Tibial artery (tissue), 4 donors: ENCODE data around the gene UFC1.

Source experiments
- DNase-seq, 2 donors: peaks; one replicate each; pipeline ENCODE4 v3.0.0-alpha.2; 2019
- H3K27ac ChIP-seq, 2 donors: fragments of 200-600 bp; sonication (generic) in 1 of 2; 1 replicate in 1 of 2; 2 replicates in 1 of 2; pipeline ENCODE4 v1.5.1; 2018 to 2019; ENCODE audit warnings: mild to moderate bottlenecking in 1 of 2
- H3K27me3 ChIP-seq, 2 donors: fragments of 200-600 bp; sonication (generic) in 1 of 2; one replicate each; pipeline versions ENCODE4 v1.5.1 to v1.6.0; 2016 to 2019
- H3K36me3 ChIP-seq, 3 donors: fragments of 200-600 bp; sonication (generic) in 2 of 3; one replicate each; pipeline ENCODE4 v1.5.1; 2016 to 2019; ENCODE audit warnings: mild to moderate bottlenecking in 2 of 3
- H3K4me1 ChIP-seq, 4 donors: fragments of 200-600 bp; sonication (generic) in 2 of 4; 1 replicate in 3 of 4; 2 replicates in 1 of 4; pipeline ENCODE4 v1.5.1; 2016 to 2019
- H3K4me3 ChIP-seq, 2 donors: fragments of 200-600 bp; sonication (generic) in 1 of 2; 1 replicate in 1 of 2; 2 replicates in 1 of 2; pipeline ENCODE4 v1.5.1; 2018 to 2019; ENCODE audit warnings: mild to moderate bottlenecking in 2 of 2
- H3K9me3 ChIP-seq, 3 donors: fragments of 200-600 bp; sonication (generic) in 1 of 3; one replicate each; pipeline ENCODE4 v1.5.1; 2016 to 2019
- intact Hi-C: fragments of 100-400 bp; cut with DNase I; formaldehyde crosslinking; loops from one replicate; pipeline ENCODE4 v1.15.0; 2023; ENCODE audit warnings: low total_unique reads
- TF ChIP-seq, protein P1 (sequence below), 2 experiments: fragments of 200-600 bp in 1 of 2; fragments of 450-650 bp in 1 of 2; IDR thresholded peaks; one replicate each; pipeline ENCODE4 v1.5.1; 2017 to 2019; ENCODE audit warnings: antibody characterized with exemption in 2 of 2, mild to moderate bottlenecking in 1 of 2, moderate library complexity in 1 of 2

Gene UFC1

DNA sequence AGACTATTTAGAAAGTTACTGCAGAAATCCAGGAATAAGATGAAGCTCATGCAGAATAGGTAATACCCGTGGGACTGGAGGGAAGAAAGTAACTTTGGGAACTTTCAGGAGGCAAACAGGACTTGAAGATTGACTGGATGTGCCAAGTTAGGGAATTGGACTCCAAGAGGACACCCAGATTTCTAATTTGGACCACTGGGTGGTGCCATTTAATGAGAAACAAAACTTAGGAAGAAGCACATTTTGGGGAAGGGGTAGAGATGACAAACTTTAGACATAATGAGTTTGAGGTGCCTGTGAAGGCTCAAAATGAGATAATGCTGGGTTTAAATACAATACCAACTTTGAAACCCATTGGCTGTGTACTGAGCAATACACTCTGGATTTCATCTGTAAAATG lies 26.9 kb downstream of the UFC1 start:
- Histone ChIP-seq H3K27me3 (no peaks in the 10 kb centered on the region), H3K9me3 (no peaks in the 10 kb centered on the region), H3K36me3 (peaks cover 0 to 5% (median 0%) of the 10 kb centered on the region in 3 donors), H3K27ac (no peak overlapping the region), H3K4me1 (peaks cover 0 to 30% (median 14%) of the 10 kb centered on the region in 4 donors), H3K4me3 (no peak overlapping the region)
- no peak for DNase-seq
- intact Hi-C loops, result no loop called here
- TF ChIP-seq, protein P1, sequence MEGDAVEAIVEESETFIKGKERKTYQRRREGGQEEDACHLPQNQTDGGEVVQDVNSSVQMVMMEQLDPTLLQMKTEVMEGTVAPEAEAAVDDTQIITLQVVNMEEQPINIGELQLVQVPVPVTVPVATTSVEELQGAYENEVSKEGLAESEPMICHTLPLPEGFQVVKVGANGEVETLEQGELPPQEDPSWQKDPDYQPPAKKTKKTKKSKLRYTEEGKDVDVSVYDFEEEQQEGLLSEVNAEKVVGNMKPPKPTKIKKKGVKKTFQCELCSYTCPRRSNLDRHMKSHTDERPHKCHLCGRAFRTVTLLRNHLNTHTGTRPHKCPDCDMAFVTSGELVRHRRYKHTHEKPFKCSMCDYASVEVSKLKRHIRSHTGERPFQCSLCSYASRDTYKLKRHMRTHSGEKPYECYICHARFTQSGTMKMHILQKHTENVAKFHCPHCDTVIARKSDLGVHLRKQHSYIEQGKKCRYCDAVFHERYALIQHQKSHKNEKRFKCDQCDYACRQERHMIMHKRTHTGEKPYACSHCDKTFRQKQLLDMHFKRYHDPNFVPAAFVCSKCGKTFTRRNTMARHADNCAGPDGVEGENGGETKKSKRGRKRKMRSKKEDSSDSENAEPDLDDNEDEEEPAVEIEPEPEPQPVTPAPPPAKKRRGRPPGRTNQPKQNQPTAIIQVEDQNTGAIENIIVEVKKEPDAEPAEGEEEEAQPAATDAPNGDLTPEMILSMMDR (IDR thresholded peaks at IDR 0.05), result peak in 1 of 2 experiments; percentile 4

DNA sequence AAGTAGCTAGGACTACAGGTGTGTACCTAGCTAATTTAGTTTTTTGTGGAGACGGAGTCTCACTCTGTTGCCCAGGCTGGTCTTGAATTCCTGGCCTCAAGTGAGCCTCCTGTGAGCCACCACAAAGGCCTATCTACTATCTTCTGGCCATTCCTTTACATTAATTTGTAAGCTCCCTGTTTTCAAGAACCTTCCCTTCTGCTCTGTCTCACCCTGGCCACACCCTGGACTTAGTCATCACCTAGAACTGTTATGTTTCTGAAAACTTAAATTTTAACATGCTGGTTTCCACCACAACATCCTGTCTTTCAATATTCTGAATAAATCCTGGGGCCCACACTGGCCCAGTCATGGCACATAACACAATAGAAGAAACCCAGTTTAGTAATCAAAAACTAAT lies 28.4 kb downstream of the UFC1 start:
- Histone ChIP-seq H3K9me3 (no peaks in the 10 kb centered on the region), H3K27me3 (no peaks in the 10 kb centered on the region), H3K27ac (no peak overlapping the region), H3K36me3 (no peaks in the 10 kb centered on the region), H3K4me3 (no peak overlapping the region), H3K4me1 (peaks cover 0 to 19% (median 6%) of the 10 kb centered on the region in 4 donors)
- intact Hi-C loops, result no loop called here
- DNase-seq, result peak in 1 of 2 donors; percentile 24
- TF ChIP-seq, protein P1 (IDR thresholded peaks at IDR 0.05), result no peak

DNA sequence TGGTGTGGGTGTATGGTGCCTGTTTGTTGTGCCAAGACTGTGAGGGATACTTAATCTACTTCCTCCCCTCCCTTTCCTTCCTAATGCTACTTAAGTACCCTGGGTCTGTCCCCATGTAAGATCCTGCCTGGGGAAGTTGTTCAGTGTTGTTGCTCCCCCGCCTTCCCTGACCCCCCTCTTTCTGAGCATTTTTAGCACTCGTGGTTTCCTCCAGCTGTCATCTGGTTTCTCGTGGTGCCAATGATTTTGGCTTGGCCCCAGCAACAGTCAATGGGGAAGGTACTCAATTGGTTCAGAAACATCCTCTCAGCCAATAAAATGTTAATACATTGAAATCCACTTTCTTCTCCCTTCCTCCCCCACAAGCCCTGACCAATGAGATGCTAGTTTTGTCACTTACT lies 31.5 kb downstream of the UFC1 start:
- H3K4me1 ChIP-seq, result peaks cover 0 to 13% (median 6%) of the 10 kb centered on the region in 4 donors
- H3K9me3 ChIP-seq, result no peaks in the 10 kb centered on the region
- DNase-seq, result peak; percentile 85 to 86
- intact Hi-C loops, result no loop called here
- no peak overlapping the region for H3K4me3 ChIP-seq
- peak overlapping the region in 1 of 2 donors; percentile 44 for H3K27ac ChIP-seq
- no peaks in the 10 kb centered on the region for H3K36me3 ChIP-seq
- H3K27me3 ChIP-seq, result no peaks in the 10 kb centered on the region
- TF ChIP-seq, protein P1 (IDR thresholded peaks at IDR 0.05), result no peak

DNA sequence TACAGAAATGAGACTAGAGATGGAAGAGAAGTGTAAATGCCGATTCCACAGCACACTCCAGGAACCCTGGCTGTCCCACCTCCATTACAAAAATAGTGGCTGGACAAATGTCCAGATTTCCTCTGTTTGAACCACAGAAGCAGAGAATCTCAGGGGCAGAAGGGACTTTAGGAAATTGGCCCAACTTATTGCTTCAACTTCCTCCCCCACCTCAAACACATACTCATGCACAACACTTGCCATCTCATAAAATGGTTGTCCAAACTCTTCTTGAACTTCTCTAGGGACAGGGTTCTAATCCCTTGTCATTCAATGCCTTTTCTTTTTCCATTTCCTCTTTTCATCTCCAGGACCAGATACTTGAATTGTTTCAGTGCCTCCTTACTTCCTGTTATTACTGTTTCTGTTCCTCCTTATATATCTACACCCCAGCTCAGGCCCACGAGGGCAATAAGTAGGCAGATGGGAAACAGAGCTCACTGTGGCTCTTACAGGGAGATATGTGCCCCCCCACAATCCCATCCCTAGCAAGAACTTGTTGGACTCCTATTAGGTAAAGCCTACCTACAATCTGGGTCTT lies 32.0 kb downstream of the UFC1 start:
- H3K4me3 ChIP-seq, result no peak overlapping the region
- H3K9me3 ChIP-seq, result no peaks in the 10 kb centered on the region
- TF ChIP-seq, protein P1 (IDR thresholded peaks at IDR 0.05), result no peak
- peaks cover 0 to 2% (median 1%) of the 10 kb centered on the region in 3 donors for H3K36me3 ChIP-seq
- peak overlapping the region in 1 of 2 donors; percentile 44 for H3K27ac ChIP-seq
- peaks cover 0 to 13% (median 6%) of the 10 kb centered on the region in 4 donors for H3K4me1 ChIP-seq
- peak in 1 of 2 donors; percentile 42 for DNase-seq
- intact Hi-C loops, result no loop called here
- H3K27me3 ChIP-seq, result no peaks in the 10 kb centered on the region

DNA sequence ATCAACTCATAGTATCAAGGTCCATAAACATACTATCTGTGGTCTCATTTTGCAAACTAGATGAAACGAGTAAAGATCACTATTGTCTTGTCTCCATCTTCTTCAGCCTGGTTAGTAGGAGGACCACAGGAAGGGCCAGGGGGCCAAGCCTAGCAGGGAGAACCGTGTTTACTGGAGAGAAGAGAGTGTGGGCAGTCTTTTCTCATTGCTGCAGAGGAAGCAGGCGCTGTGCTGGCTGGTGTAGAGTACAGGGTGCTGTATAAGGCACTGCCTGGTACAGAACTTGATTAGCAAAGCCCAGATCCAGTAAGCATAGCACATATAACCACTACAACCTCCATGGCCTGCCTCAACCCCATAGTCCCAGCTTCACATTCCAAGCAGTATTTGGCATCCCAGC lies 33.5 kb downstream of the UFC1 start:
- Histone ChIP-seq H3K27me3 (no peaks in the 10 kb centered on the region), H3K27ac (no peak overlapping the region), H3K36me3 (peaks cover 0 to 13% (median 7%) of the 10 kb centered on the region in 3 donors), H3K4me3 (no peak overlapping the region), H3K4me1 (peaks cover 0 to 13% (median 6%) of the 10 kb centered on the region in 4 donors), H3K9me3 (no peaks in the 10 kb centered on the region)
- TF ChIP-seq, protein P1 (IDR thresholded peaks at IDR 0.05), result no peak
- DNase-seq, result peak in 1 of 2 donors; percentile 53
- intact Hi-C loops, result no loop called here
